Glomerular visceral epithelial cell (primary cell): ENCODE measurements around the gene FAH.

Experiments used
- DNase-seq: peaks from one replicate; pipeline ENCODE4 v3.0.0-alpha.2; 2016; ENCODE audit errors: extremely low spot score

The FAH gene

DNA sequence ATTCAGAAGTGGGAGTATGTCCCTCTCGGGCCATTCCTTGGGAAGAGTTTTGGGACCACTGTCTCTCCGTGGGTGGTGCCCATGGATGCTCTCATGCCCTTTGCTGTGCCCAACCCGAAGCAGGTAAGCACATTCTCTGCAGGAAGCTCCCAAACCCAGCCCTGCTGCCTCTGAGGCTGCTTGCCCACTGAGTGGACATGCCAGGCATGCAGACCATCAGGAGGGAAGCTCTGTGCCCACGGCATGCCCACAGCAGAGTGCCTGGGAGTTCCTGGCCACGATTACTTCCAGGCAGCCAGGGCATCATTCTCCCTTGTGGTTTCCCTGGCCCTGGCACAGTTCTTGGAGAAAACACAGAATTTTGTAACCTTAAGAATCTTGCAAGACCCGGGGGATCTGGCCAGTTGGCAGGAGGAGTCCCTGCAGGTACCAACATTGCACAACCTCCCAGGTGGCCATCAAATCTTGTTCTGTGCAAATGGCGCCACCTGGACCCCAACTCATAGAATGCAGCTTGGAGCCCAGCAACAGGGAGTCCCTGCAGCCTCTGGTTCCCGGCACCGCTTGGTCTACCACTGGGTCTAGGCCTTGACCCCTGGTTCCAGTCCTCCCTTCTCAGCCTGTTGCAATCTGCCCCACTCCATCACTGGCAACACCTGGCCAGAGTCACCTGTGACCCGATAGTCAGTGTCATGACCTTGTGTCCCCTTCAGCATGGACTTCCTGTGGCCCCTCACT is 20.4 kb downstream of the FAH start:
- DNase-seq, result peak; percentile 76

DNA sequence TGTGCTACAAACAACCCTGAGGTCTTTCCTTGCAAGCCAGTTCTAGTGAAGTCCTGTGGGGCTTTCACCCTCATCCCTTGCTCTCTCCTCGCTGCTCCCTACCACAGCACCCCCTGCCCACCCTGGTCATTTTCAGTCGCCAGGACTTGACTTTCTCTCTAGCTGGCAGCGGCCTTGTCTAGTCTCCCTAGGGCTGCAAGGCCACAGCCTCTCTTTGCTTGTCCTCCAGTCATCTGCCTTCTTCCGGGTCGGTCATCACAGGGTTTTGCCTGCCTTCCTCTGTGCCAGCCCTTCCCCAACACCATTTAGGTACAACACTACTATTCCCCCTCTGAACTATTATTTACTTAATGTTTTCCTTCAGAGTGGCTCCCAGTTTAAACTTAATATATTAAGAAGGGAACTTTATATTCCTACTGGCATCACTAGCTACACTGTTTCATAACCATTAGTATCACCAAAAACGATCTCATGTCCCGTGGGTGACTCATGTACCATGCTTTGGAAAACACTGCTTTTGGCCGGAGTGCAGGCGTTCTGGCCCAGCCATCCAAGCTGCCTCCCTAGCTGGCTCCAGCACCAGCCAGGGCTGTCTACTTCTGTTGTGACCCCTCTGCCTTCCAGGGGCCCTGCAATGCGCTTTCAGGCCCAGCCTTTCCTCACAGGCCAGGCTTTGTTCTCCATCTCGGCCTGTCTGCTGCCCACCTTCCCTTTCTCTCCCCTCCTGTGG is 21.4 kb downstream of the FAH start:
- no peak for DNase-seq

DNA sequence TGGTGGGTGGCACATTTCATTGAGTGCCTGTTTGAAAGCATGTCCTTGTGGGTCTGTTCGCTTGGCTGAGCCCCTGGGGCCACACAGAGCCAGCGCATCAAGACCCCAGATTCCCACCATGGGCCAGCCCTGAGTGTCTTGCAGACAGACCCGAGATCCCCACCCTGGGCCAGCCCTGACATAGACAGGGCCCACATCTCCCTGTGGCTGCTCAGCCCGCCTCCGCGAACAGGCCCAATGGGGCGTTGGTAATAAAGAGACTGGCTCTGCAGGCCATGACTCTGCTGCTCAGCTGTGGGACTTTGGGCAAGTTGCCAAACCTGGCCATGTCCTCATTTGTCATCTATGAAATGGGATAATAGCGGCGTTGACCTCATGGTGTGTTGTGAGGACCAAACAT is 22.6 kb downstream of the FAH start:
- DNase-seq, result no peak

DNA sequence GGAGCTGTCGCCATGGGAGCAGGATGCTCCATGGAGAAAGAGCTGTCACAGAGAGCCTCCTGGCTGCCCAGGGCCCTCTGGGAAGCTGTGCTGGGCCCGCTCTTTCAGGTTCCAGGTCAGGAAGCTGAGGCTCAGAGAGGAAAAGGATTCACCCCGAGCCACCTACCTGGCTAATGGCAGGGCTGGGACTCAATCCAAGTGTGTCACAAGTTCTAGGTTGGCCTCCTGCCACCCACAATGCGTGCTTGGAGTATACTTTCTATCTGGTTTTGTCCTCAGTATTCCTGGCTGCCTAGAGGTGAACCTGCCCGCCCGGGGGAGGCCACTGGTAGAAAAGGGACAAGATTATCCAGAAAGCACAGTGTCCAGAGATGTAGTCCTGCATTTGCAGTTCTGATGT is 23.6 kb downstream of the FAH start:
- DNase-seq, result no peak

DNA sequence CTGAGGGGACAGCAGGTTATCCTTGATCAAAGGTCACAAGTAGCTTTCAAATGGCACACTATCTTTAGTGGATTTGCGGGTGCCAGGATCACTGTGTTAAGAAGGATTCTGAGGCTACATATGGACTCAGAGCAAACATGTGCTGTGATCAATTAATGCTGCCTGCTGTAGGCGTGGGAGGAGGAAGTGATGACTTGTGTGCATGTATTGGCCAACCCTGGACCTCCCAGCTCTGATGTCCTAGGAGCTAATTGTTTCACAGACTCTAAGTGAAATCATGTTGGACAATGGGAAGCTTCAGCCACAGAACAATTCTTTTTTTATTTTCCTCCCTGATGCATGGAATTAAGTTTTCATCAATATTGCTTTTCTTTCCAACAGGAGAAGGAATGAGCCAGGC is 24.4 kb downstream of the FAH start:
- DNase-seq, result no peak

DNA sequence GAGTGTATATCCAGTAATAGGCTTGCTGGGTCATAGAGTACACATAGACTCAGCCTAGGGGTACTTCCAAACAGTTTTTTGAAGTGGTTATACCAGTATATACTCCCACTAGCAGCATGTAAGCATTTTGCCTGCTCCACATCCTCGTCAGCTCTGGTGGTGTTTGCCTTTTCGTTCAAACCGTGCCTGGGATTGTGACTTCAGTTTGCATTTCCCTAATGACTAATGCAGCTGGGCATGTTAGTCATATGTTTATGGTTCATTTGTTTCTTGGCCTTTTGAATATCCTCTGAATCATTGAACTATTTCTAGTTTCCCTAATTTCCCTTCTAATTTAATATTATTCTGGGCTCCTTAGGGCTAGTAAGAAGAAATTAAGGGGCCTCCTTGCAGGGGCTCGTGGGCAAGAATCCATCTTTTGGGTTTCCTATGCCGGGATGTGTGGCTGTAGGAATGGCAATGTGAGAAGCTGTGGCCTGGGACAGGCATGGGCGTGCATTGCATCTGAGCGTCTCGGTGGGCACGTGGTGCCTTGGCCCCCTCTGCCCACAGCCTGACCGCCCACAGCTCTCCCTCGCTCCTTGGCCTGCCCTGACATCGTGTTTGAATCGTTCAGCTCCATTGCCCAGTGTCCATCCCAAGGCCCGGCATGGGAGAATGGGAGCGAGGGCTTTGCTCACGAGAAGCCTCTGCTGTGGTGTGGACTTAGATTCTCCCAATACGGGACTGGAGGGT is 26.4 kb downstream of the FAH start:
- peak; percentile 82 for DNase-seq

DNA sequence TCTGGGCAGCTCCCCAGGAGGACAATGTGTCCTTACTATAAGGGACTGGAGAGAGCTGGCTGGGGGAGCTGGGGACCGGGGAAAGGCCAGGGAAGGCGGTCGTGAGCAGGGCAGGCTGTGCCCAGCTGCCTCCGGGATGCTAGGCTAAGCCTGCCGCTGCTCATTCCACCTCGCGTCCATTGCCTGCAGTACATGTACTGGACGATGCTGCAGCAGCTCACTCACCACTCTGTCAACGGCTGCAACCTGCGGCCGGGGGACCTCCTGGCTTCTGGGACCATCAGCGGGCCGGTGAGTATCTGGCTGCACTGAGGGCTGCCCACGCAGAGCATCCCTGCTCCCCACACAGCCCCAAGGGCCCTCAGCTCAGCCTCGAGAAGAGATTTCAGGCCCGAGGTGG is 27.1 kb downstream of the FAH start:
- DNase-seq, result no peak

DNA sequence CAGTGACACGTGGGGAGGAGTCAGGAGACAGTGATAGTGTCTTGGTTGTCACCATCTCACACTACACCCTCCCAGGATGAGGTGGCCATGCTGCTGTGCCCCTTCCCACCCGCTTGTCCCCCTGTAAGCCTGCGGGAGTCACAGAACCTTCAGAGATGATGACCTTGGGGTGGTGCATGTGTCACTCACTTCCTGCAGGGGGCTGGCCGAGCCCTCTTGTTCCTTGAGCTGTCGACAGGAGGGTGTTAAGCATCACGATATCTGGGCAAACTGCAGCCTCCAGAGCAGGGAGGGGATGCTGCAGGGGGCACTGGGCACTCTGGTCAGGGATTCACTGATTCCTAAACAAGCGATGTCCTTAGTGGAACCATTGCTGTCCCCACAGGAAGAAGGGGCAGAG is 27.7 kb downstream of the FAH start:
- DNase-seq, result no peak

DNA sequence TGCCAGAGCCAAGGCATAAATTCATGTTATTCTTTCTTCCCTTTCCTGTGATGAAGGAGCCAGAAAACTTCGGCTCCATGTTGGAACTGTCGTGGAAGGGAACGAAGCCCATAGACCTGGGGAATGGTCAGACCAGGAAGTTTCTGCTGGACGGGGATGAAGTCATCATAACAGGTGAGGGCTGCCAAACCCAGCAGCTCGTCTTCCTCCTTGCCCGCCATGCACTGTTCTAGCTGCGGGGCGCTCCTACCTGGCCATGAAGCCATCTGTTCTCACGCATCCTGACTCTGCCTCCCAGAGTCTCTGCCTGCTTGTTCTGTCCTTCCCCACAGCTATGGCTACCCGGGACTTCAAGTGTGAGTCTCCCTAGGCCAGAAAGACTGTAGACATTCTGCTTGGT is 28.2 kb downstream of the FAH start:
- DNase-seq, result no peak

DNA sequence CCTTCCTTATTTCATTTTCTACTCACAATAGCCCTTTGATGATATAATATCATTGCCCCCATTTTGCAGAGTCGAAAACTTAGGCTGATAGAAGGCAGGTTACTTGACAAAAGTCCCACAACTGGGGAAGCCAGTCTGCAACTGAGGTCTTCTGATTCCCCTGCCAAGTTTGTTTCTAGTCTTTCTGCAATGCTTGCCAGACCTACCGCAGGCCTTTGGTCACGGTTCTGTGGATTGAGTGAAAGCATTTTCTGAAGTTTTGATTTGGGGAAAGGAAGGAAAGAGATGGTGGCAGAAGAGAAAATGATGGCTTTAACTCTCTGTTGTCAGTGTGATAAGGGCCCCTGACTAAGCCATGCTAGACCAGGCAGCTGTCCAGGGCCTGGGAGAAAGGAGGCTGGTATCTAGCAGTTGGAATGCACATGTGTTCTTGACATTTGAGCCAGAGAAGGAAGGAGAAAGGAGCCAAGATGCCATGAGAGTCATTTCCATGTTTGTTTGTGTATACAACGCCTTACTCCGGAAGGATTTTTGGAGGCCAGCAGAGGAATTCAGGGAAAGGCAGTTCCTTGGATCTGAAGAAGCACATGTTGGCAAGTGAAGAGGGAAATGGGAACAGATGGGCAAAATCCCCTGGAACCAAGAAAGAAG is 29.9 kb downstream of the FAH start:
- DNase-seq, result no peak

DNA sequence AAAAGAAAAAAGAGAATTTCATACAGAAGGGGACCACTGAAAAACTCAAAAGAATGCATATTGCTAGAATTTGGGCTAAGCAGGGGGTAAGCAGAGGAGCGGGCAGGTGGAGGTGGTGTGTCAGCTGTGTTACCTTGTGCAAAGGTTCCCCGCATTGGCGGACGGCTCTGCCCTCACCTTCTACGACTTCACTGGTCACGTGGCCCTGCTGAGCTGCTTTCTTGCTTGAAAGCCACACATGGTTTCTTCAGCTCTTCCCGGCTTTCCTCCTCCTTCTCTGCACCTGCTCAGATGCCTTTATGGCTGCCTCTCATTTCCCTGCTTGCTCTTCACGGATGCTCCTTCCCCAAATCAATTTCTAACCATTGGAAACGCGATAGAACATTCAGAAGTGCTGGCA is 30.5 kb downstream of the FAH start:
- DNase-seq, result no peak

DNA sequence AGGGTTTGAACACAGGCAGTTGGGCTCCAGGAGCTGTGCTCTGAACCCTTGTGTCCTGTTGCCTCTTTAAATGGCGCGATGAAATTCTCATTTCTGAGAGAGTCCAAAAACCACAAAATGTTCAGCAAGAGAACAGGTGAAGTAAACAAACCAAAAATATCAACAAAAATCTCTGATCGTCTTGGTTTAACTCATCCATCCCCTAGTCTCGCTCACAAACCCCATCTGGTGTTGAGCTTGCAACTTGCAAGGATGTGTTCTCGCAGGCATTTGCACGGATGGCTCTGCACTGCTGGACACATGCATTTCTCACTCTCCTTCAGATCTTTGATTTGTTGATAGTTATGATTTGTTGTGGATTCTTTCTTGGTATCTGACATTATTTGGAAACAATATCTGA is 31.1 kb downstream of the FAH start:
- DNase-seq, result no peak

DNA sequence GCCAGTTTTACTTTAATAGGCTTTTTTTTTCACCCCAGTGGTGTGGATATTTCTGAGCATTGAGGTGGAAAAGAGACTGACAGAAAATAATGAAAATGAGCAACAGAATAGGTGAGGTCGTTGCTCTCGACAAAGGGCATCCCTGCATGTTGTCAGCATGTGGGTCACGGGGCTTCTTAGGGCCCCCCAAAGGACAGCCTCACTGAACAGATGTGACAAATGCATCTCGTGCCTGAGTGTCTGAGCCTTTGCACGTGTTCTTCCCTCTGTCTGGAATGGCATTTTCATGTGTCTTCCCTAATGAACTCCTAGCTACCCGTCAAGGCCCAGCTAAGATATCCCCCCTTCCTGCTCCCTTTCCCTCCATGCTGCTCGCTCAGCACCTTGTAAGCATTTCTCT is 31.8 kb downstream of the FAH start:
- DNase-seq, result no peak

DNA sequence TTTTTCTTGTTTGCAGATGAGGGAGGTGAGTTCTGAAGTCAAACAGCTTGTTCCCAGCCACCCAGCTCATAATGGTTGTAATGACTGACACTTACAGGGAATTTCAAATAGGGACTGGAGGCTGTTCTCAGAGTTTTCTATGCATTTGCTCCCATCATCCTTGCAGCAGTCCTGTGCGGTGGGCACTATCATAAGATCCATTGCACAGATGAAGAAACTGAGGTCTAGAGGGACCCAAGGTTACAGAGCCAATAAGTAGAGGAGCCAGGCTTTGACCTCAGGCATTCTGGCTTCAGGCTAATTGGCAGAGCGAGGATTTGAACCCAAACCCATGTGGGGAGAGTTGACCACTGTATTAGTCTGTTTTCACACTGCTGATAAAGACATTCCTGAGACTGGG is 32.4 kb downstream of the FAH start:
- no peak for DNase-seq

DNA sequence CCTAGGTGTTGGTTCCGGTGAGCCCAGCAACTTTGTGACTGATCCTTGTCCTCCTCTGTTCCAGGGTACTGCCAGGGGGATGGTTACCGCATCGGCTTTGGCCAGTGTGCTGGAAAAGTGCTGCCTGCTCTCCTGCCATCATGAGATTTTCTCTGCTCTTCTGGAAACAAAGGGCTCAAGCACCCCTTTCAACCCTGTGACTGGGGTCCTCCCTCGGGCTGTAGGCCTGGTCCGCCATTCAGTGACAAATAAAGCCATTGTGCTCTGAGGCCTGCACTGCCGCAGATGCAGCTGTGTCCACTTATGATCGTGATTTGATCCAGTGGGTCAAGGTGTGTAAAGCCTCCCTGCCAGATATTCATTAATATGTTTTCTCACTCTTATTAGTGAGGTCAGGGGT is 33.3 kb downstream of the FAH start:
- DNase-seq, result no peak

DNA sequence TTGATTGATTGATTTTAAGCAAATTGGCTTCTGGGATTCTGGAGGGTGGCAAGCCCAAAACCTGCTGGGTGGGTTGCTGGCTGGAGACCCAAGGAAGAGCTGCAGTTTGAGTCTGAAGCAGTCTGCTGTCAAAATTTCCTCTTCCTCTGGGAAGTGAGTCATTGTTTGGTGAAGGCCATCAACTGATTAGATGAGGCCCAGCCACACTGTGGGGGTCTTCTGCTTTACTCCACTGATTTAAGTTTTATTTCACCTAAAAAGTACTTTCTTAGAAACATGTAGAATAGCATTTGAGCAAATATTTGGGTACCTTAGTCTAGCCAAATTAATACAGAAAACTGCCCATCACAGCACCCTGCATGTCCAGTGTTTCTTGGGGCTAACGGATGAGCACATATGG is 33.8 kb downstream of the FAH start:
- no peak for DNase-seq

DNA sequence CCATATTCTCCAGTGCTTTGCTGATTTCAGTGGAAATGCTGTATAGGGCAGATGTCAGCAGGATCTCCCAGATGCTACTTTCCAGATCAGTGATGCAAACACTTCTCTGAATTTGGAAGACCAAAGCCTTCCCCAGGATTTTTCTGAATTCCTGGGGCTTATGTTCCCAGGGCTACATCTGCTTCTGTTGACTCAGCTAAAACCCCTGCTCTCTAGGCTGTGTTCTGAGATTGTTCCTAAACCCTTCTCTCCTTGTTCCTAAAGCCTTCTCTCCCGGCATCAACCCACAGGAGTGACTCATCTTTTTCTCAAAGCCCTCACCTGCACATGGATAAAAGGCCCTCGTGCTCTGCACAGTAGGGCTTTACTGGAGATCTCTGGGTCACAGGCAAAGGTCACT is 35.5 kb downstream of the FAH start:
- DNase-seq, result no peak

DNA sequence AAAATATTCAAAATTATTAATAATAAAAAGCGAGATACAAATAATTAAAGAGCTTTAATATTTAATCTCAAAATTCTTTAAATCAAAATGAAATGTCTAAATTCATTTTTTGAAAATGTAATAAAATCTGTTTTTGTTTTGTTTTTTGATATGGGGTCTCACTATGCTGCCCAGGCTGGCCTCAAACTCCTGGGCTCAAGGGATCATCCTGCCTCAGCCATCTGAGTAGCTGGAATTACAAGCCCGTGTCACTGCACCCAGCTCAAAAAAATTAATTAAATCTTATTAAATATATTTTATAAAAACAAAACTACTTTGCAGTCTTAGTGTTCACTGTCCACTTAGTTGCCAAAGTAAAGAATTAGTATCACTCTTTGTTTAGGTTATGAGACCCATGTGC is 38.4 kb downstream of the FAH start:
- DNase-seq, result no peak

DNA sequence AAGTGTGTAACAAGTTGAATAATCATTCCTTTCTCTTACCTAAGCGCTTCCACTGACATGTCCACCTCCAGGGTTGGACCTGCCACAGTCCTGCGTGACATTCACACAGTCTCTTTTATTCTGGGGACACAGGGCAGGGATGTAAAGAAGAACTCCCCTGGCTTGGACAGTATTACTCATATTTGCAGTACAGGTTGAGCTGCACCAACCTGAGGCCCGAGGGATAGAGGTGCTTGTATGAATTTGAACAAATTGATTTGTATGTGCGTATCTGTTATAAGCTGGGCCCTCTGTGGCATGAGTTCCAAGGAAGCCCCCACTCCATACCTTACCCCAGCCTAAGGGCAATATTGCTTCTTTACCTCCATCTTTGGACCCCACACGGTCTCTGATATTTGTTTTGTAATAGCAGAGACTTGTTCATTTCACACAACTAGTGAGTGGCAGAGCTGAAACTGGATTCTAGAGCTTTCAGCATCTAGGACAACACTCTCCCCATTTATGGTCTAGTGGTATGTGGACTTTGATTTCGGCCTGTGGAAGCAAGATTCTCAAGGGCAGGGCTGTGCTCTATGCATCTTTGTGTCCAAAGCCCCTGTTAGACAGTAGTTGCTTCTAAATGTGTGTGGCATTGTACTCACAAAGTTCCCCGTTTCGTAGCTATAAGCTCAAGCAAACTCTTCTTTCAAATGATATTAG is 39.2 kb downstream of the FAH start:
- no peak for DNase-seq

DNA sequence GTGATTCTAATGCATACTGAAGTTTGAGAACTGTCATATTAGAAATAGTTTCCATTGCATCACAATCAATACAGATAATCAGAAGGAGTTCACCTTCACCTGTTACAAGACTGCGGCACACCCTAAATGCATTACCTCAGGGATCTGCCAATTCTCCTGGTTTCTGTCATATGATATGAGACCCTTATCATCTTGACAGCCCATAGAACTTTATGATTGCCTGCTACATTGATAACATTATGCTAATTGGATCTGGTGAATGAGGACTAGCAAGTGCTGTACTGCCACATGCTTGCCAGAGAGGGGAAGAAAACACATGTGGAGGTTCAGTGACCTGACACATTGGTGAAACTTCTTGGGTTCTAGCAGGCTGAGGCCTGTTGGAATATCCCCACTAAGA is 41.4 kb downstream of the FAH start:
- DNase-seq, result no peak

DNA sequence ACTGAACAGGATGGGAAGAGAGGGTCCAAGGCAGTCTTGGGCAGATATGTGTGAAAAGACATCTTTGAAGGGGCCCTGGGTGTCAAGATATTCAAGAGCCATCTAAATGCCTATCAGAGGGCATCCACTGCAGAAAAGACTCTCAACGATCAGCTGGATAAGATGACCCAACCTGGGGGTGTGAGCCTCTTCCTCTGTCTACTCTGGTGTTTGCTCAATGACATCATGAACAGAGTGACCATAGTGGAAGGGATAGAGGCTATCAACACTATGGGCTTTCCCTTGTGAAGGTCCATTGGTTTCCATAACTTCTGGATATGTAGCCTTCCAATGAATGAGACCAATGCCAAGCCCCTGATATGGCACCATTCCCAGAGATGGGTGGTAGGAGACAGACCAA is 42.1 kb downstream of the FAH start:
- DNase-seq, result no peak

DNA sequence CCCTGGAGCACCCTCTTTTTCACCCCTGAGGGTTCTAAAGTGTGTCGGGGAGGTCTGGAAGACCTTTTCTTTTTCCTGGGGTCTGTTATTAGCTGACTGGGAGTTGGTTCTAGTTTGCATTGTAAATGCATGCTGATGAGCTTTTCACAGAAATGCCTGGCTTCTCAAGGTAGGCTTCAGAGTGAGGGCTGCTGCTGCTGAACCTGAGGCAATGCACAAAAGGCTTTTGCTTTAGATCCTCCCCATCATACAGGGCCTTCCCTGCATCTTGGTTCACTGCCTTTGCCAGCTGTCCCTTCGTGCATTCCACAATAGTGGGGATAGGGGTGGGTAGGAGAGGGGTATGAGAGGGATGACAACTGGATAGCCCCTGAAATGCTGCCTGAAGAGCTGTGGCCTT is 46.6 kb downstream of the FAH start:
- DNase-seq, result no peak
